GM11168 (cell line): ENCODE results near the gene GASK1A.

Experiments used
- in situ Hi-C: fragments of 300-500 bp; cut with MboI; formaldehyde crosslinking; loops from one replicate; pipeline ENCODE4 v1.12.0; 2022; ENCODE audit warnings: low sequenced_read_pairs; ENCODE audit not compliant: unreplicated experiment

GASK1A gene

DNA sequence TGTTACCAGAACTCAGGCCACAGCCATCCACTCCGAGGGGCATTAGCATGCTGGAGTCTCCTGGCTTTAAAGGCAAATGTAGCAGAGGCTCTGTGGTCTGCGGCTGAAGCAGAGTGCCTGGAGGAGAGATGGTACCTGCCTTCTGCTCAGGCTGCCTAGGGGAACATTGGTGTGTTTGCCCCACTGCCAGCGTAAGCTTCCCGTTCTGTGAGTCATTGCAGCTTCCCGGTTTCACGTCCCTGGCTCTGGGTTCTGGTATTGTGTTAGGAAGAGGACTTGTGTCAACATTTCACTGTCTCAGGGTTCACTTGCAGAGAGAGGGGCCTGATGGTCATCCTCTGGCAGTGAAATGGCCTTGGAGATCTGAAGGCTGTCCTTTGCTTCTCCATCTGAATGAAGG is 1.8 kb downstream of the GASK1A start:
- in situ Hi-C loops, result no loop called here

DNA sequence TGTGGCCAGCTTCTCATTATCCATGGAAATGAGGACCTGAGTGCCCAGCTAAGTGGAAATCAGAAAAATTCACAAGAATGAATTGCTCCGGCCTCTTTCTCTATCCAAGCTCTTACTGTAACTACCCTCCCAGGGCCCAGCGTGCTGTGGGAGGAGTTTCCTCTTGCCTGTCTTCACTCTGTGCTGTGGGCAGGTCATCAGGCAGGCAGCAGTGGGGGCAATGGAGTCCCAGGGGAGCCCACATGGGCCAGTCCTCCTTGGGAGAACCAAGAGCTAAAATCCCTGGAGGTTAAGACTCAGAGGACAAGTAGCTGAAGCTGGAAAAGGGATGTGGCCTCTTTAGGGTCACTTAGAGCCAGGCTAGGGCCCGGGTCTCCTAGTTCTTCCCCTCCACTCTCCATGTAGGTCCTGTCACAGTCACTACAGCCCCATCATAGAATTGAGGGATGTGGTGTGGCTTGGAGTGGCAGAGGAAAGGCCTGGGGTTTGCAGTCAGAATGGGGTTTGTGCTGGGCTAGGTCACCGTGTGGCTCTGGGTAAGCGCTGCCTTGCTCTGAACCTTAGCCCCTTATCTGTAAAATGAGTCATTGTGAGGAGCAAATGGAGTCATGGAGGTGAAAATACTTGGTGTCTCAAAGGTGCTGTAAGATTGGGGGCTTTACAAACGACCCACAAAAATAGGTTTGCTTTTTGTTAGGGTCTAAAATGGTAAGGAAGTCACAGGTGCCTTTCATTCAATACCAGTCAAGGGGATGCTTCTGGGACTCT is 3.7 kb downstream of the GASK1A start:
- in situ Hi-C loops, result no loop called here

DNA sequence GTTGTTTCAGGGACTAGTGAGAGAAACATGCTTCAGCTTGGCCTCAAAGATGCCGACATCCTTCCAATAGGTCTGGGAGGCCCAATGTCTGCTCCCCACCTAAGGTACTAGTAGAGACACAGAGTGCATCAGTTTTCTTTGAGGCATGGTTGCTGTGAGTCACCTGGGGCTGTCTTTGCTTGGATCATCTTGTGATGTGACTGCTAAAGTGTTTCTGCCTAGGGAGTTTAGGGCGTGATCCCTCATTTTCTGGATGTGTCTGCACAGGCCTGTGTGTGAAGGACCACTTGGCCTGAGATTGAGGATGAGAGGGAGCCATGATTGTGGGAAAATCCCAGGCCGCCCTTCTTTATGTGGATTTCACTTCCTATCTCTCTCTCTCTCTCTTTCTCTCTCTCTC is 4.8 kb downstream of the GASK1A start:
- in situ Hi-C loops, result no loop called here

DNA sequence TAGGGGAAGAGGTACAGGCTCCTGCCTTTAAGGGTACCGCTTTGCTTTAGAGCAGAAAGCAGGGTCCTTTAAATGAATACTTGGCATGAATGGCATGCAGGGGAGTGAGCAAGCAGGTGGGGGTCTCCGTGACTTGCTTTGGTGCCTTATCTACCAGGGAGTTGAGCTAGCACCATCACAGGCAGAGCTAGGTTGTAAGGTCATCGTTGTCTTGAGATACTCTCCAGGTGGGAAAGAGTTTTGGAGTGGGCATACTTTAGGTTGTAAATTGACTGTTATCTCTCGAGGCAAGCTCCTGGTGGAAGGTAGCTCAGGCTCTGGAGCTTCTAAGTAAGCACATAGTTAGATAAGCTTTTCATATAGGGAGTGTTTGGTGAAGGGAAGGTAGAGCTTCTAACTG is 5.6 kb downstream of the GASK1A start:
- in situ Hi-C loops, result no loop called here

DNA sequence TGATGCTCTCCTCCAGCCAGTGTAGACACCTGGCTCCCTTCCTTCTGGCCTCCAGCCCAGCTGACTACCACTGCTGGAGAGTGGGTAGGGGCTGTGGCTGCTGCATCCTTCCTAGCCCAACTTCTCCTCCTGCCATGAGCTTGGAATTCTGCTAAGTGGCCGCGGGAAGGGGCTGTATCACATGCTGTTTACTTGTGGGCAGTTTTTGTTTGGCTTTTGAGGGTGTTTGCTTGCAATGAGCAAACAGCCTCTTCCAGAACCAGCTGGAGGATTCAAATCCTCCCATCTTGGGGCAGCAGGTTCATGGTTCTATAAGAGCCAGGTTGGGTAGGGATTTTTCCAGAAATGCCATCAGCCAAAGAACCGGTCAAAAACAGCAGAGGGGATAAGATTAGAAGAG is 9.0 kb downstream of the GASK1A start:
- in situ Hi-C loops, result no loop called here

DNA sequence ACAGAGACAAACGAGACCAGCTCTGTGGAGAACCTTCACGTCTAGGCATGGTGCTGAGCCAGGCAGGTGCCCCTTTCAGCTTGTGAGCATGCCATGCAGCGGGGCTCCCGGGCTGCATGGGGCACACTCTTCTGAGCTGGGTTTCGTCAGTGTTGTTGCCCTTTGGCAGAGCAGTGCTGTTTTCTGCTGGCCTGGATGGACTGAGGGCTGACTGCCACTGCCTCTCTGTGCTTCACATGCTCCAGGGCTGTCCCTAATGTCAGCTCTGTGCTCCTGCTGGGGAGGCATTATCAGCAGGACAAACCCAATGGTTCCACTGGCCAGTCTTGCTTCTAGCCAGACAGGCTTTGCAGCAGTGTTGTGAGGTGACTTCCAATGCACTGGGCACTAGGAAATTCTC is 9.5 kb downstream of the GASK1A start:
- in situ Hi-C loops, result no loop called here

DNA sequence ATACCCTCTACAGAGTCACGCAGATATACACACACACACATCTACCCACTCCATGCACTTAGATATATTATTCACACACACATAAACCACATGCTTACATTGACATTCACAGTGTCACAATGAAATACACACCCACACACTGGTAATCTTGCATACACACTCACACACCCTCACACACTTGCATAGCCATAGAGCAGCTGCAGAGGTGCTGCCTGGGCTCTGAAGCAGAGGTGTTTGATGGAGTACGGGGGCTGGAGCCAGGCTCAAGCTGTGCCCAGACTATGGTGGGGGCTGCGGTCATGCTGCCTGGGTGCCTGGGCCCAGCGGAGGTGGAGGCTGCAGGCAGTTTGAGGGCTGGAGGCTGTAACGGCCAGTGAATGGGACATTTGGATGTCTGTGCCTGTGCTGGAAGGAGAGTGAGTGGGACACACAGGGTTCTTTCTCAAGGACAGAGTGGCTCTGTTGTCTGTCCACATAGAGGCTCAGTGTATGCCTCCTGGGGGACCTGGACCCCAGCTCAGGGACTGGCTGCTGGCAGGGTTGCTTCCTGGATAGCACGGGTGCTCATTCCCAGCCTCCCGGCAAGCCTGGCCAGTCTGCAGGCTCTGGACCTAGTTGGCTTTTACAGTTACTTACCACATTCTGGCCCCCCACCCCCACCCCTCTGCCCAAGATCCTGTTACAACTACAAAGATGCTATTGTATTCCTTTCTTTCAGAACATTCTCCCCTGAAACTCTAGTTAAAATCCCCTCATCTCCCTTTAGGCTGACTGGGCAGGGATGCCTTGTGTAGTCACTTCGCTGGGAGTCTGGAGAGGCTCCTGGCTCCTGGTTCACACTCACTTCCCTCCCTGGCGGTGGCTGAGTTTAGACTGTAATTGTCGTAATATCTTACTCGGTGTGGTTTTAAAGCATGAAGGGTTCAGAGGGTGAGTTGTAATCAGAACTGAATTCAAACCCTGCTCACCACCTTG is 12.5 kb downstream of the GASK1A start:
- in situ Hi-C loops, result no loop called here

DNA sequence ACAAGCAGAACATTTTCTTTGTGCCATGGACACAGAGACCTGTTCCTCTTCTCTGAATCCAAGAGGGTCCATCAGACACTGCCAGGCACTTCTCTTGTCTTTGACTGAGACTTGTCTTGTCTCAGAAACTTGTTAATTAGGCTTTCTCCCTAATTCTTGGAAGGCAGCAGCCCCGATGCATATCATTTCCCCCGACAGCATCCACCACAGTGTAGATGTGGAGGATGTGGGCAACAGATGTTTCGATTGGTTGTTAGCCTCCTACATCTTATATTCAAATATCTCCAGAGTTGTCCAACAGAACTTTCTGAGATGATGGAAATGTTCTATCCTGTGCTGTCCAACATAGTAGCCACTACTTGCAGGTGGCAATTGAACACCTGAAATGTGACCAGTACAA is 15.5 kb downstream of the GASK1A start:
- in situ Hi-C loops, result no loop called here

DNA sequence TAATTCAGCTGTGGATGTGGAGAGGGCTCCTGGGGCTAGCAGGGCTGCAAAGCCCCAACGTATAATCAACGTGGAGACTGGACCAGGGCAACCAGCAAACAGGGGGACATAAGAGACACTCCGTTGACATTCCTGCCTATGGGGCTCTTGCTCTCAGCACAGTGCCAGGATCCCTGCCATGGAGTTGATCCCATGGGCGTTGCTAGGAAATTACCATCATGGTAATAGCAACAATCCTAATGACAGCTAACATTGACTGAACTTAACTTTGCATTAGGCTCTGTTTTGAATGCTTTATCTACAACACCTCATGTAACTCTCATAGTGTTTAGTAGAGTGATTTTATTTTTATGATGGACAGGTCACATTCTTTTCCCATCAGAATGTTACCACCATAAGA is 16.9 kb downstream of the GASK1A start:
- in situ Hi-C loops, result no loop called here

DNA sequence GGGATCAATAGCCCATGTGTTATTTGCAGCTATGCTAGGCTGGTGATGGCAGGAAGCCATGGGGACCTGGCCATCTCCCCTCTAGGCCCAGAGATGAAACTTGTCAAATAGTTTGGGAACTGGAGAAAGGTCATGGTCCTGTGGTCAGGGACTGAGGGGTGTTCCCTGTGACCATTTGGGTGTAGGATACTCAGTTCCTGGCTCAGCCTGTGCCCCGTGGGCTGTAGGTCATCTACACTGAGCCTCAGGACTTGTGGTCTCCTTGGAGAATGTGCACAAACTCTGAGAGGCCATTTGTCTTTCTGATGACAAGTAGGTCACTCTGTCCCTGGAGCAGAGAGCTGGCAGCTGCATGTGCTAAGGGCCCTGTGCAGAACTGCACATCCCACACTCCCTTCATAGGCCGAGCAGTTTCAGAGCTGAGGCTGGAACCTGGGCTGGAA is 17.5 kb downstream of the GASK1A start:
- in situ Hi-C loops, result no loop called here

DNA sequence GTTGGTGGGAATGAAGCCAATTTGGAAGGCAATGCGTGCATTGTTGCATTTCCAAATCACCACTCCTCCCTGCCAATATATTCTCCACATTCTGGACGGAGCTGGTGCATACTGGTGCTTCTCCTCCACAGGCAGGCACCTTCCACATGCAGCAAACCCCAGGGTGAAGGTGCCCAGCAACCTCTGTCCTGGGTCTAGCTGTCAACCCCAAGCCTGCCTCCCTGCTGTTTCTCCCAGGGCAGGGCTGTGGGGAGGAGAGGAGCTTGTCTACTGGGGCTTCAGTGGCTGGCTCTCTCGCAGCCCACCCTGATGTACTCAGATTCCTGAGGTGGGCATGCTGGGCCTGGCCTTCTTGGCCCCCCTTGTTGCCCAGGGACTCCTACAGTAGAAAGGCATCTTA is 20.1 kb downstream of the GASK1A start:
- in situ Hi-C loops, result no loop called here

DNA sequence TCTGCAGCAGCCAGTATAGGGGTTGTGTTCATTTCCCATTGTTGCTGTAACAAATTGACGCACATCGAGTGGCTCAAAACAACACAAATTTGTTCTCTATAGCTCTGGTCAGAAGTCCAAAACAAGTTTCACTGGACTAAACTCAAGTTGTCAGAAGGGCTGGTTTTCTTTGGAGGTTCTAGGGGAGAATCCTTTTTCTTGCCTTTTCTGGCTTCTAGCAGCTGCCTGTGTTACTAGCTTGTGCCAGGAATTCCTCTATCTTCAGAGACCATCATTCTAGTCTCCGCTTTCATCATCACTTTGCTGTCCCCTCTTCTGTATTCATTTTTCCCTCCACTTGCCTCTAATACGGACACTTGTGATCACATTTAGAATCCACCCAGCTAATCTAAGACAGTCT is 20.5 kb downstream of the GASK1A start:
- in situ Hi-C loops, result no loop called here

DNA sequence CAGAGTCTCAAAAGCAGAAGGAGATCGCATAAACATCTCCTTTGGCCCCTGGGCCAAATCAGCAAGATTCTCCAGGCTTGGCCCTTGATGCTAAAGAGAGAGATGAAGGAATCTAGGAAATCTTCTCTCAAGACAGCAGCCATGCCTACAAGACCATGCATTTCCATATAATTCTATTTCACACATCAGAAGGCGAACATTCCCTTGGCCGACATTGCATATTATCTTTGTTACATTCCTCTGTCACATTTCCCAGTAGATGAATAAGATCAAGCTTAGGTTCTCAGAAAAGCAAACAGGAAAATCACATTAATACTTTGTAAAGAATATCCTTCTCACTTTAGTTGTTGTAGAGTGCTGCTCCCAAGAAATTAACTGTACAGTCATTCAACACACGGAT is 21.3 kb downstream of the GASK1A start:
- in situ Hi-C loops, result no loop called here

DNA sequence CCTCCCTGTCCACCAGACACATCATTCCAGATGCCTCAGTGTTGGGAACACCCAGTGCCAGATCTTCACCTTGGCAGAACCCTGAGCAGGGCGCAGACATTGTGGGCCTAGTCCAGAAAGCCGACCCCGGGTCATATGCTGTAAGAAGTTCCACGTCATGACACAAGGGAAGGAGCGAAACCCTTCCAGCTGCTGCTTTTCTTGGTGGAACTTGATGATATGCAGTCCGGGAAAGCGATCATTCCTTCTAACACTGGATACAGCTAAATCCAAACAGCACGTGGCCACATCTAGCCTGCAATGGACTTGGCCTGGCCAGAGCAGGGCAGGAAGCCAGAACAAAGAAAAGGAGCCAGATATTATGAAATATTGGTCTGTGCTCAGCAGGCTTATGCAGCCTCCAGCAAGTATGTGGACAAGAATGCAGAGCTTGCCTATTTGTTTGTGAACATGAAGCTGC is 22.0 kb downstream of the GASK1A start:
- in situ Hi-C loops, result no loop called here

DNA sequence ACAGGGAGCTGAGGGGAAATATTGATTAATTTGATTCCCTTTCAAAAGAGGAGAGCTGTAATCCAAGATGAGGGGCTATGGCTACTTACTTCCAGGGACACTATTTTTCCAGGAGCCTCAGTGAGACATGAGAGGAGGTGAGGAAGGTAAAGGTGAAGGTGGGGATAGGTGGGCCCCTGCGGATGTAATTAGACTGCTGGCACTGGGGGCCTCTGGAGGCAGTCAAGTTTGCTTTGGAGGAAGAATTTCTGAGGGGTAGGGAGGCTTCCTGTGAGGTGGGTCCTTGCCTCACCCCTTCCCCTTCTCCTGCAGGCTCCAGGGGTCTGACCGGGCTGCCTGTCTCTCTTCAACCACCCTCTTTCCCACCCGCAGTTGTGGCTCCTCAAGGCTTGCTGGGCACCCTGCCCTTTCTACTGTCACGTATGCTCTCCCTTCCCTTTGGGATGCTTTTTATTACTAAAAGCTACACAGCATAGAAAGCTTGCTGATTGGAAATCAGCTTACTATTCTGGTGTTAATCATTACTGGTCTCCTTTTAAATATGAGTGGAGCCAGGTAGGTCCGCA is 22.5 kb downstream of the GASK1A start:
- in situ Hi-C loops, result no loop called here

DNA sequence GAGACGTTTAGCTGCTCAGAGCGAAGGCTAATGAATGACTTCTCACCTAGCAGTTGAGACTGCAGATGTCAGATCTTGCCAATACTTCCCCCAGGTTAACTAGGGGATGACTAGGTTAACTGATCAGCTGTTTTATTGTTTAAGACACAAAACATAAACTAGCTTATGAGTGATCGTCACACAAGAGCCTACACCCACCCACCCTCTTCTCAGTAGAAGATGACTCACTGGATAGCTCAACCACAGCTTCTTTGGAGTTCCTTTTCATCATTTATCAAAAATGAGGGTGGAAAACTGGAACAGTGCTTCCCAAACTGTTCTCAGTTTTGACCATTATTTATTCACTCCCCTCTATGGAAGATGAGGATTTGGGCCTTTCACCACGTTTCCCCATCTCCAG is 25.2 kb downstream of the GASK1A start:
- in situ Hi-C loops, result no loop called here

DNA sequence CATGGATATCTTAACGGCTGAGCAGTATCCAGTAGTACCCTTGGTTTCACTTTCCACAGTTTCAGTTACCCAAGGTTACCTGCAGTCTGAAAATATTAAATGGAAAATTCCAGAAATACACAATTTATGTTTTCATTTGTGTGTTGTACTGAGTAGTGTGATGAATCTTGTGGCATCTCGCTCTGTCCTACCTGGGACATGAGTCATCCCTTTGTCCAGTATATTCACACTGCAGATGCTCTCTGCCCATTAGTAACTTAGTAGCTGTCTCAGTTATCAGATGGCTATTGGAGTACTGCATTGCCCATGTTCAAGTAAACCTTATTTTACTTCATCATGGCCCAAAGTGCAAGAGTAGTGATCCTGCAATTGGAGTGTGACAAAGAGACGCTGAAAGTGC is 26.1 kb downstream of the GASK1A start:
- in situ Hi-C loops, result no loop called here

DNA sequence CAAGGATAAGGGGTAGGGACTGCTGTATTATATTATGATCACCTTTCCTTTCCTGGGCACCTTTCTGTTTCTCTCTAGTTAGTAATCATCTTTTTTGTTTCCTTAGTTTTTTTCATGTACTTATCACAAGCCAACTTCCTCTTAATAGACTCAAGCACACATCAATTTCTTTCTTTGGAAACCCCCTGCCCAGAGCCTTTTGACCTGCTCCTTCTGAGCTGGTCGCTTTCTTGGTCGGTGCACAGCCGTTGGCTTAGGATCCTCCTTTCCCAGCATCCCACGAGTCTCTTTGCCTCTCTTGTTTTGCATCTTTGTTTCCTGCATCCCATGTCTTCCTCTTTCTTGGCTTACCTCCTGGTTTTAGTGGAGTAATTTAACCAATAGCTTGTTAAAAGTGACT is 26.9 kb downstream of the GASK1A start:
- in situ Hi-C loops, result no loop called here

DNA sequence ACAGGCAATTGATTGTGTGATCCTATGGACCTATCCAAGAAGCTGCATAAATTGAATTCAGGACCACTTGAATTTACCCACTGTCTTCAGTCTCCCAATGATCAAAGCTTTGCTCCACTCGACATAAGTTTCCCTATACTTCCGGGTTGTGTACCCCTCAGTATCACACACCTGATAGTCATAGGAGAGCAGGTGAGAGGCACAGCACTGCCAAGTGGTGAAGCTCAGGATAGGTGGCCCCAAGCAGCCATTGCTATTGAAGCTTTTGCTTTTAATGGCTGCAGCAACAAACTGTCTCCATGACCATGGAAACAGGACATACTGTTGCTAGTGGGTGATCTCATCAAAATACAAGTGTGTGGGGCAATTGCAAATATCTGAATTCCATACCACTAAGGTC is 27.7 kb downstream of the GASK1A start:
- in situ Hi-C loops, result no loop called here

DNA sequence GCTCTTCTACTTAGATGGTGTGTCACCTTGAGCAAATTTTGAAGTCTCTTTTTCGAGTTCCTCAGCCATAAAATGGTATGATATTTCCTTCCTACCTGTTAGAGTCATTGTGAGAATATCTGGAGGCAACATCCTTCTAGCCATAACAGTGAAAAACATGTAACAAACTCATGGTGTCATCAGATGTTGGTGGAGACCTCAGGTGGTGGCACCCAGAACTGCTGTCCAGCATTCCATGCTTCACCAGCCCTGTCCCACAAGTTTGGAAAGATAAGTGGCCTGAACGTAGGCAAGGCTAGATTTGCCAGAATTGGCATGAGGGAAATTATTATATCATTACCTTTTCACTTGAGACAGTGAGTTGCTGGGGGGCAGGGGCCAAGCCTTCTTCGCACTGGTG is 30.4 kb downstream of the GASK1A start:
- in situ Hi-C loops, result no loop called here

DNA sequence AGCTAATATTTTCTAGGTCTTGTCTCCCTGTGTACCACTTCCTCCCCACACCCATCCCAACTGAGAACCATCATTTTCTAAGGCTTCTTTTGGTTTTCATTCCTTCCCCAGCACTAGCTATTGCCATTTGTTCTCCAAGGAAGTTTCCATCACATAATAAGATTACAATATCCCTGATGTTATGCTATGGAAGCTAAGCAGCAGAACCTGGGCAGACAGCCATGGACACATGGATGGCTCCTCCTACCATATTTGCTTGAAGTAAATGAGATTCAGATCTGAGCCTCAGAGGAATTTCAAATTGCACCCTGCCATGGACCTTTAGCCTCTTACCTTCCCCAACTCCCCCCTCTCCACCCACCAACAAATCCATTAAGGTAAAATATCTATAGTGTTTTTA is 31.5 kb downstream of the GASK1A start:
- in situ Hi-C loops, result no loop called here
